A673 (cell line): Measurements from ENCODE around the gene RPL37. TPM values are rescaled to one million over a fixed set of nuclear protein-coding genes. Genes with fewer than 3 reads are reported as not detected.
"Not testable (repeated sequence)": the region's sequence is repeated elsewhere in the genome, so short reads cannot be mapped to it uniquely, and the experiment has no call there.

Experiments
- BruUV-seq: library from RNA; stranded (reverse); fragments of 400-500 nt; replicated peaks from 2 replicates; lab custom pipeline; 2021; lab: Mats Ljungman, UMichigan
- CTCF ChIA-PET: fragments of 300-600 bp; sonication (Branson Sonifier 250); formaldehyde crosslinking; loops from one replicate; lab custom pipeline; 2022; ENCODE audit warnings: antibody characterized with exemption; lab: Charles Lee
- POLR2A ChIA-PET: fragments of 300-600 bp; sonication (Branson Sonifier 250); formaldehyde crosslinking; loops from one replicate; lab custom pipeline; 2022; ENCODE audit warnings: antibody characterized with exemption; ENCODE audit not compliant: low non-redundant PET; lab: Charles Lee
- DNase-seq: peaks from one replicate; pipeline ENCODE4 v3.0.0-alpha.2; 2015; ENCODE audit warnings: low spot score
- H3K27ac ChIP-seq: fragments of 200-600 bp; sonication (generic); 2 replicates; pipeline ENCODE4 v1.5.1; 2016; ENCODE audit warnings: mixed run types, low read depth, mild to moderate bottlenecking, mixed read lengths, antibody characterized with exemption, low read length; ENCODE audit not compliant: poor library complexity, severe bottlenecking
- H3K27me3 ChIP-seq: fragments of 200-600 bp; sonication (generic); replicated peaks from 2 replicates; pipeline ENCODE4 v1.6.1; 2017; ENCODE audit warnings: mixed run types, low read depth, mild to moderate bottlenecking, mixed read lengths, antibody characterized with exemption, low read length; ENCODE audit not compliant: insufficient read depth, poor library complexity
- H3K36me3 ChIP-seq: fragments of 200-600 bp; sonication (generic); 2 replicates; pipeline ENCODE4 v1.6.1; 2016; ENCODE audit warnings: mixed run types, mild to moderate bottlenecking, mixed read lengths, antibody characterized with exemption, low read length; ENCODE audit not compliant: insufficient read depth, poor library complexity, severe bottlenecking
- H3K4me1 ChIP-seq: fragments of 200-600 bp; sonication (generic); 2 replicates; pipeline ENCODE4 v1.6.1; 2017; ENCODE audit warnings: mixed run types, mild to moderate bottlenecking, mixed read lengths, antibody characterized with exemption, low read length; ENCODE audit not compliant: insufficient read depth, poor library complexity, severe bottlenecking
- H3K4me3 ChIP-seq: fragments of 200-600 bp; sonication (generic); 2 replicates; pipeline ENCODE4 v1.5.1; 2016; ENCODE audit warnings: low read depth, mixed run types, mild to moderate bottlenecking, mixed read lengths, low read length; ENCODE audit not compliant: poor library complexity, severe bottlenecking
- H3K9me3 ChIP-seq: fragments of 200-600 bp; sonication (generic); 2 replicates; pipeline ENCODE4 v1.6.1; 2016; ENCODE audit warnings: mixed run types, low read depth, mild to moderate bottlenecking, mixed read lengths, antibody characterized with exemption, low read length; ENCODE audit not compliant: poor library complexity, severe bottlenecking
- CTCF ChIP-seq: fragments of 300-800, 200-600 bp; sonication (generic); conservative IDR thresholded peaks from 2 replicates; pipeline ENCODE4 v1.5.1; 2017; ENCODE audit warnings: low read depth, mild to moderate bottlenecking, antibody characterized with exemption, low read length, moderate library complexity, mixed read lengths
- EZH2 ChIP-seq: fragments of 200-600 bp; sonication (generic); IDR thresholded peaks from 2 replicates; pipeline ENCODE4 v1.6.1; 2017; ENCODE audit warnings: borderline replicate concordance, low read depth, mild to moderate bottlenecking, mixed read lengths, antibody characterized with exemption, low read length; ENCODE audit not compliant: poor library complexity, severe bottlenecking
- intact Hi-C: fragments of 100-400 bp; cut with micrococcal nuclease; formaldehyde crosslinking; loops from one replicate; pipeline ENCODE4 v1.10.0; 2022; ENCODE audit not compliant: unreplicated experiment
- total RNA-seq: library from RNA; stranded (reverse); gene quantifications from 2 replicates; pipeline ENCODE4 v1.2.3, GENCODE V29; 2021

Gene RPL37
- total RNA-seq, 1 experiment from 2014 or later, result 1,502 TPM

GRCh38 chr5:40791715-40792139, 43.3 kb downstream of the RPL37 start:
- TF ChIP-seq CTCF, result no peak
- TF ChIP-seq EZH2, result no peak
- BruUV-seq, result no TSS peak
- Histone ChIP-seq H3K9me3 (peaks cover 13% of the 10 kb centered on the region), H3K27ac (no peak overlapping the region), H3K4me3 (no peak overlapping the region), H3K27me3 (no peaks in the 10 kb centered on the region), H3K36me3 (peaks cover 20% of the 10 kb centered on the region), H3K4me1 (peaks cover 18% of the 10 kb centered on the region)
- intact Hi-C loops, result loop anchor here (2.0 kb wide), 1 partner anchor 23 kb away; no protein-coding TSS in a partner anchor
- DNase-seq, result no peak
- CTCF ChIA-PET, result no interaction called here
- POLR2A ChIA-PET, result no interaction called here

- Histone ChIP-seq H3K4me3 (no peak overlapping the region), H3K36me3 (peaks cover 20% of the 10 kb centered on the region), H3K4me1 (peaks cover 14% of the 10 kb centered on the region), H3K27ac (no peak overlapping the region), H3K9me3 (peaks cover 13% of the 10 kb centered on the region), H3K27me3 (no peaks in the 10 kb centered on the region)
- CTCF ChIA-PET, result no interaction called here
- intact Hi-C loops, result no loop called here
- no peak for DNase-seq
- POLR2A ChIA-PET, result no interaction called here
- no TSS peak for BruUV-seq
- TF ChIP-seq EZH2 (no peak), CTCF (no peak)
Observed at GRCh38 chr5:40790947-40791593, 44.0 kb downstream of the RPL37 start.

DNA sequence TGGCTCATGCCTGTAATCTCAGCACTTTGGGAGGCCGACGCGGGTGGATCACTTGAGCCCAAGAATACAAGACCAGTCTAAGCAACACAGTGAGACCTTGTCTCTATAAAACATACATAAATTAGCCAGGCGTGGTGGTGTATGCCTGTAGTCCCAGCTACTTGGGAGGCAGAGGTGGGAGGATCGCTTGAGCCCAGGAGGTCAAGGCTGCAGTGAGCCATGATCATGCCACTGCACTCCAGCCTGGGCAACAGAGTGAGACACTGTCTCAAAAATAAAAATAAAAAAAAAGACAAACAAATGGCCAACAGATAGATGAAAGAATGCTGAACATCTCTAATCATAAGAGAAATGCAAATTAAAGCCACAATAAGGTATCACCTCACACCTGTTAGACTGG, 46.1 kb downstream of the RPL37 start:
- POLR2A ChIA-PET, intact Hi-C loops, CTCF ChIA-PET, H3K4me3 ChIP-seq, H3K27ac ChIP-seq, BruUV-seq, DNase-seq, H3K27me3 ChIP-seq: not testable (repeated sequence)
- Histone ChIP-seq H3K4me1 (peaks cover 22% of the 10 kb centered on the region), H3K36me3 (peaks cover 14% of the 10 kb centered on the region), H3K9me3 (peaks cover 13% of the 10 kb centered on the region)

DNA sequence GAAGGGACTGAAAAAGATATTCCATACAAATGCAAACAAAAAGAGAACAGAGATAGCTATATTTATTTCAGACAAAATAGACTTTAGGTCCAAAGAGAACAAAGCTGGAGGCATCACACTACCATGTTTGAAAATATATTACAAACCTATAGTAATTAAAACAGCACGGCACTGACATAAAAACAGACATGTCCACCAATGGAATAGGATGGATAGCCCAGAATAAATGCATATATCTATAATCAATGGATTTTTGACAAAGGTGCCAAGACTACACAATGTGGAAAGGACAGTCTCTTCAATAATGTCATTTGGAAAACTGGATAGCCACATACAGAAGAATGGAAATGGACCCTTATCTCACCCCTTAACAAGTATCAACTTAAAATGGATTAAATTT, 47.0 kb downstream of the RPL37 start:
- ChIA-PET CTCF (no interaction called here), POLR2A (no interaction called here)
- Histone ChIP-seq H3K27me3 (no peaks in the 10 kb centered on the region), H3K9me3 (peaks cover 13% of the 10 kb centered on the region), H3K36me3 (peaks cover 14% of the 10 kb centered on the region), H3K27ac (no peak overlapping the region), H3K4me1 (peaks cover 22% of the 10 kb centered on the region), H3K4me3 (no peak overlapping the region)
- DNase-seq, result no peak
- BruUV-seq, result no TSS peak
- intact Hi-C loops, result no loop called here
- TF ChIP-seq EZH2 (no peak), CTCF (no peak)

GRCh38 chr5:40786664-40787063, 48.4 kb downstream of the RPL37 start:
- Histone ChIP-seq H3K4me1 (peaks cover 22% of the 10 kb centered on the region), H3K9me3 (peaks cover 13% of the 10 kb centered on the region), H3K36me3 (peaks cover 14% of the 10 kb centered on the region)
- CTCF ChIA-PET, BruUV-seq, H3K4me3 ChIP-seq, H3K27me3 ChIP-seq, H3K27ac ChIP-seq, intact Hi-C loops, DNase-seq: not testable (repeated sequence)
- POLR2A ChIA-PET, result interaction anchor here (0.6 kb wide), 2 partner anchors 125 to 1239 kb away, joined by 5 to 7 read pairs; no protein-coding TSS in a partner anchor
